Measurements from ENCODE around the gene CFAP206.

Gene CFAP206

DNA sequence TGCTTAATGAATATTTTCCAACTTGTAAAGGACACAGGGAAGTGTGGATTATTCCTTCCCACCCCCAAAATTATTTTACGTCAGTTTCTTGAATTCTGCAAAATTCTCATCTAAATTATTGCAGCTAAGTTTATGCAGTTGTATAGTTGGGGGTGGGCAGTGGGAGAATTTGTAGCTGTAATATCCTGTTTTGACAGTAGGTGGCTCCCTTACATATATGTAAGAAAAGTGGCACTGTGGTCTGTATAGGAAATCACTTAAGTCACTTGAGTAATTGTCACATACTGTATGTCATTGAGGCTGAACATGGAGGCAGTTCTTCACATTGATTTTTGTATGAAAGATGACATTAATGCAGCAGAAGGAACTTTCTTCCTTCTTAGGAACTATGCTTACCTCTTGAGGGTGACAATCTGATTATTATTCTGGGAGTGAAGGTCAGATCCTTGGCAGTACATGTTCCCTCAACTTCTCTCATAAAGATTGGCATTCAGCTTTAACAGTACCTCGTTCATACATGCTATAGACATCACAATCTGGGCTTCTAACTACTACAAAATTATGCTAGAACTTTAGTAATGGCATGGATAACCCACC is 14.6 kb upstream of the CFAP206 start:
- peaks cover 4% of the 10 kb centered on the region; the same call in 1 of the 2 replicates for H3K4me1 ChIP-seq
- H3K27me3 ChIP-seq (ENCODE audit: low read depth), result no peaks in the 10 kb centered on the region
- H3K4me3 ChIP-seq, result no peak overlapping the region
- H3K36me3 ChIP-seq (replicated peaks), result no peaks in the 10 kb centered on the region
- no peaks in the 10 kb centered on the region for H3K9me3 ChIP-seq
- peak; percentile 42 to 73 for DNase-seq (ENCODE audit: low spot score in 2 of 2)
- in situ Hi-C loops (cut with MboI; ENCODE audit: low sequenced_read_pairs), result loop anchor here (10.0 kb wide), 1 partner anchor 318 kb away; no protein-coding TSS in a partner anchor

DNA sequence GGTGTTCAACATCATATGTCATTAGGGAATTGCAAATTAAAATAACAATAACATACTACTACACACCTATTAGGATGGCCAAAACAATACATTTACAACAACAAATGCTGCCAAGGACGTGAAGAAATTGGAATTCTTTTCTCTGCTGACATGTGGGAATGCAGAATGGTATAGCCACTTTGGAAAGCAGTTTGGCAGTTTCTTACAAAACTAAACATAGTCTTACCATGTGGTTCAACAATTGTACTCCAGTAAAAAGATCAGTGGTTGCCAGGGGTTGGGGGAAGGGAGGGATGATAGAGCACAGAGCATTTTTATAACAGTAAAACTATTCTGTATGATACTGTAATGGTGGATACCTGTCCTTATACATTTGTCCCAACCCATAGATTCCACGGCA is 12.3 kb upstream of the CFAP206 start:
- no peaks in the 10 kb centered on the region for H3K9me3 ChIP-seq
- in situ Hi-C loops (cut with MboI; ENCODE audit: low sequenced_read_pairs), result loop anchor here (10.0 kb wide), 1 partner anchor 321 kb away; no protein-coding TSS in a partner anchor

DNA sequence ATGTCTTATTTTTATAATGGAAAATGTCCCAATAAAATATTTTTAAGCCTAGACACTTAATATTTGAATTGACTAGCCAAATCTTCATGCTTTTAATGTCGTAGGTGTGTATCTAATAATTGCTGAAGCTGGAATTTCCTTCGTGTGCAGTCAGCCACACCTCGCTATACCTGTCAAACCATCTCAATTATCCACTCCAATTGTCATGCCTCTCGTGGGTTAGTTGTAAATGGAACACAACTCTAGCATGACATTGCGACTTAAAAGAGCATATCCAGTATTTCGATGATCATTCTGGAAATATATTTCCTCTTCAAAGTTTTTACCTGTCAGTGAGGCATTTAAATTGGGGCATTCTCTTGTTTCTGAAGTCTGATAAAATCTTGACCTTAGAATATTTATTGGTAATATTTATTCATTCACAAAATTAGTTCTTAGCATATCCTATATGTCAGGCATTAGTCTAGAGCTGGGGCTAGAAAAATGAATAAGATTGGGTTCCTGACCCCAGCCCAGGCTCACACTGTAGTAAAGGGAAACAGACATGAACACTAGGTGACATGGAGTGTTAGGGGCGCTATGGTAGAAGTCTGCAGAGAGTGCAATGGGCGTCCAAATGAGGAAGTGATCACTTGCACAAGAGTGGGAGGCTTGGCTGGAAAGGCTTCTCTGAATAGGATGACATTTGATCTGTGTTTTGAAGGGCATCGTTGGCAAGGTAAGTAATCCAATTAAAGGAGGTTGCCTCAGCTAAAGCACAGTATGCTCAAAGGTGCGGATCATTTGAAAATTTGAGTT is 11.0 kb upstream of the CFAP206 start:
- H3K4me3 ChIP-seq, result no peak overlapping the region
- H3K9me3 ChIP-seq, result no peaks in the 10 kb centered on the region
- in situ Hi-C loops (cut with MboI; ENCODE audit: low sequenced_read_pairs), result loop anchor here (10.0 kb wide), 1 partner anchor 322 kb away; no protein-coding TSS in a partner anchor
- no peaks in the 10 kb centered on the region for H3K27me3 ChIP-seq (ENCODE audit: low read depth)
- peaks cover 4% of the 10 kb centered on the region; the same call in 1 of the 2 replicates for H3K4me1 ChIP-seq
- no peaks in the 10 kb centered on the region for H3K36me3 ChIP-seq (replicated peaks)
- DNase-seq (ENCODE audit: low spot score in 2 of 2), result no peak

More for the DNA sequence above, 12.3 kb upstream of the CFAP206 start:
- H3K27me3 ChIP-seq (ENCODE audit: low read depth), result no peaks in the 10 kb centered on the region
- no peak overlapping the region for H3K4me3 ChIP-seq
- peaks cover 4% of the 10 kb centered on the region; the same call in 1 of the 2 replicates for H3K4me1 ChIP-seq
- H3K36me3 ChIP-seq (replicated peaks), result no peaks in the 10 kb centered on the region
- no peak for DNase-seq (ENCODE audit: low spot score in 2 of 2)

DNA sequence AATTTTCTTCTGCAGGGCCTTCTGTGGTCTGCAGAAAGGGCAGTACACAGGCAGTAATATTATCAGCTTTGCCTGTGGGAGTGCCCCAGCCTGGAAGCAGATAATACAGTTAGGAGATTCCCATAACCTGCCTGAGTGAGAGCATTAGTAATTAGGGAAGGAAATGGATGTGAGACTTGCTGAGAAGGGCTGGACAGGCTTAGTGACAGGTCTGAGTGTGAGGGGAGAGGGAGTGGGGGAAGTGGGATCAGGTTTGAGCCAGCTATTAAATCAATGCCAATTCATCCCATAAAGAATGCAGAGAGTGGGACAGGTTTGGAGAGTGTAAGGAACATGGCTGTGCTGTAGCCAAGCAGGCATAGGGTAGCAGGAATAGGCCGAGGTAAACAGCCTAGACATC is 10.1 kb upstream of the CFAP206 start:
- in situ Hi-C loops (cut with MboI; ENCODE audit: low sequenced_read_pairs), result loop anchor here (10.0 kb wide), 1 partner anchor 323 kb away; no protein-coding TSS in a partner anchor
- H3K4me1 ChIP-seq, result peaks cover 4% of the 10 kb centered on the region; the same call in 1 of the 2 replicates
- H3K36me3 ChIP-seq (replicated peaks), result no peaks in the 10 kb centered on the region
- no peaks in the 10 kb centered on the region for H3K9me3 ChIP-seq
- no peak overlapping the region for H3K4me3 ChIP-seq
- DNase-seq (ENCODE audit: low spot score in 2 of 2), result no peak
- H3K27me3 ChIP-seq (ENCODE audit: low read depth), result no peaks in the 10 kb centered on the region

DNA sequence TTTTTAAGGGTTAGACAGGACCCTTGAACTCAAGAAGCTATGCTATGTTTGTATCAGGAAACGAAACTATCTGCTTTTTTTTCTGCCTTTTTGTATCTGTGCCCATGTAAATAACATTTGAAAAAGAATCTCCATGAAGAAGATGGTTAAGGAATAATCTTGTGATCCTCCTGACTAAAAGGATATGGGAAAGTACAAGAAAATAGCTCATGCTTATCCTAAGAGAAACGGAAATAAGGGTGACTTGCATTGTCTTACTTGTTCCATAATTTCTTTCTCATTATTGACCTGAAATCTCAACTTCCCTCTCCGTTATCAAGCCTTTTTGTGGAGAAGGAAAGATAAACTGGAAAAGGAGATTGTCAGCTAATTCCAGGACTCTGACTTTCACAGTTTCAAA is 5.9 kb upstream of the CFAP206 start:
- no peak overlapping the region for H3K4me3 ChIP-seq
- no peaks in the 10 kb centered on the region for H3K4me1 ChIP-seq
- H3K9me3 ChIP-seq, result no peaks in the 10 kb centered on the region
- no peaks in the 10 kb centered on the region; the same call in 1 of the 2 replicates for H3K27me3 ChIP-seq (ENCODE audit: low read depth)
- in situ Hi-C loops (cut with MboI; ENCODE audit: low sequenced_read_pairs), result no loop called here
- no peak for DNase-seq (ENCODE audit: low spot score in 2 of 2)
- no peaks in the 10 kb centered on the region for H3K36me3 ChIP-seq (replicated peaks)

DNA sequence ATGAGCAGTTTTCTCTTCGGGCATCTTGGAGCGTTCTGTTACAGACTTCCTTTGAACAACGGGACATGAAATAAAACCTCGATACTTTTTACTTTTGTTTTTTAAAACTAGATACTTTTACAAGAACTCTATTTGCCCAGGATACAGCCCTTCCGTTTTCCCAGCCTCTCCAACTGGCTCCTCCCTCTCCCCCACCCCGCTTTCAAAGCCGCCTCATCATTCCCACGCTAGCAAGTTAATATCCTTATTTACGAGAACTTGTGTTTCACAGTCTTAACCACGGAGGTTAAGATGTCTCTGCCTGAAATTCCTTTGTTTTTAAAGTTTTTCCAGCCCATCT is 241 bp upstream of the CFAP206 start:
- H3K4me1 ChIP-seq, result peaks cover 2% of the 10 kb centered on the region; the same call in 1 of the 2 replicates
- H3K4me3 ChIP-seq, result peak overlapping the region; percentile 87
- in situ Hi-C loops (cut with MboI; ENCODE audit: low sequenced_read_pairs), result no loop called here
- H3K36me3 ChIP-seq (replicated peaks), result no peaks in the 10 kb centered on the region
- no peaks in the 10 kb centered on the region for H3K9me3 ChIP-seq
- peak; percentile 49 to 70 for DNase-seq (ENCODE audit: low spot score in 2 of 2)
- peaks cover 3% of the 10 kb centered on the region; the same call in 1 of the 2 replicates for H3K27me3 ChIP-seq (ENCODE audit: low read depth)

DNA sequence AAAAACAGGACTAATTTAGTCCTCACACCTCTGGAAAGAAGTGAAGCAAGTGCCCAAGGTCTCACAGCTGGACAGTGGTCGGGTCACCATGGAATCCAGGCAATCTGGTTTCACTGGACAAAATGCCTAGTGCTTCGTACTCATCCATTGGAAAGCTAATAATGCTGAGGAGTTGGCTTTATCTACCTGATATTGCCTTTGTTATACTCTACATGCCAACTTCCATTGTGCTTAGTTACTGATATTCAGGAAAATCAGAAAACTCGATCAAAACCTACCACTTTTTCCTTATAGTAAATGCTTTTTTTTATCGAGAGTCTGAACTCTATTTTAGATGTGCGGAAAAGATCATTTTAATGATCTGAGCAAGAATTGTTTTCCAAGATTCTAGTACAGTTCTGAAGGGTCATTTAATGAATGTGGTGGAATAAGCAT is 966 bp downstream of the CFAP206 start:
- Histone ChIP-seq H3K4me3 (peak overlapping the region; percentile 87), H3K9me3 (no peaks in the 10 kb centered on the region), H3K36me3 (replicated peaks) (no peaks in the 10 kb centered on the region), H3K4me1 (peaks cover 2% of the 10 kb centered on the region; the same call in 1 of the 2 replicates), H3K27me3 (ENCODE audit: low read depth) (peaks cover 6% of the 10 kb centered on the region; the same call in 1 of the 2 replicates)
- in situ Hi-C loops (cut with MboI; ENCODE audit: low sequenced_read_pairs), result no loop called here
- no peak for DNase-seq (ENCODE audit: low spot score in 2 of 2)

DNA sequence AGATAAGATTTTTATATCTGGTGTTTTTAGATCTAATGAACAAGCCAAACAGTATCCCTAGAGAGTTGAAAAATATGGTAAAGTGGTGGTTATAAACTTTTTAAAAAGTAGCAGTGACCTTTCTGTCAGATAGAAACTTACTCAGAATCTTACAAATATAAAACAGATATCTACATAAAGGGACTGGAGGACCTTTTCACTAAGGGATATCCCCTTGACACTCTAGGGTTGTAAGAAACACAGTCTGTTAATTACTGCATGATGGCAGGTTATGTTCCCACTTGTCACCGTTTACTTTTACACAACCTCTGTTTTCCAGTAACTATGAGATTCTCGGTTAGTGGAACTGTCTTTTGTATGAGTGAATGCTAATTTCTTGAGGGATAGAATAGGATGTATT is 11.5 kb downstream of the CFAP206 start:
- no peak for DNase-seq (ENCODE audit: low spot score in 2 of 2)
- Histone ChIP-seq H3K36me3 (replicated peaks) (no peaks in the 10 kb centered on the region), H3K4me3 (no peak overlapping the region), H3K27me3 (ENCODE audit: low read depth) (peaks cover 12% of the 10 kb centered on the region), H3K4me1 (no peaks in the 10 kb centered on the region), H3K9me3 (no peaks in the 10 kb centered on the region)
- in situ Hi-C loops (cut with MboI; ENCODE audit: low sequenced_read_pairs), result no loop called here

DNA sequence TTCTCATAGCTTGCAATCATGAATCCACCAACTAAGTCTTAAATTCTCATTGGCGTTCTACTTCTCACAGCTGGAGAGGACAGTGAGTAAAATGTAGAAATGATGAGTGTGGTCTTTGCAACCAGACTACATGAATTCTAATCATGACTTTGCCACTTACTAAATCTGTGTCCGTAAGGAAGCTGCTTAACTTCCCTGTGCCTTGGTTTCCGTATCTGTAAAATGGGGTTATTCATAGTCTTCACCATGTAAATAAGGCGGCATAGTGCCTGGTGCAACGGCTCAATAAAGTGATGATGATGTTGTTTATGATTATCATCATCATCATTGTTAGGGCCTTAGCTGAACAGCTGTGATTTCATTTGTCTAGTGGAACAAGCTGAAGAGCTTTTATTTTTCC is 12.6 kb downstream of the CFAP206 start:
- Histone ChIP-seq H3K9me3 (no peaks in the 10 kb centered on the region), H3K27me3 (ENCODE audit: low read depth) (peaks cover 9% of the 10 kb centered on the region), H3K36me3 (replicated peaks) (no peaks in the 10 kb centered on the region), H3K4me3 (no peak overlapping the region), H3K4me1 (no peaks in the 10 kb centered on the region)
- in situ Hi-C loops (cut with MboI; ENCODE audit: low sequenced_read_pairs), result no loop called here
- DNase-seq (ENCODE audit: low spot score in 2 of 2), result no peak

DNA sequence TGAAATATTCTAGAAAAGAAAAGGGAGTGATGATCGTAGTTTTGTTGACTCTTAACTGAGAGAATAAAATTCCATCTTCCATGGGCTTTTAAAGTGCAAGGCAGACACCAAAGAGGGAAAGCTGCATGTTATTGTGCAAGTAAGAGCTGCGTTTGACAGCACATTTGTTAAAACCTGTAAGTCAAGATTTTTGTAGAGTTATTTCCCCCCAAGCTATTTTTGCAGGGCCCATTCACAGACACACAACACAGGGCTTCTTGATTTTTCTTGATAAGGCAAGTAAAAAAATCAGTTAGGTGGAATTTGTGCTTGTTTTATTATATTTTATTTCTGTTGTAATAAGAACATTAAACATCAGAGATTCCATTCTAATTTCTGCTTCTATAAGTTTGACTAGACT is 13.8 kb downstream of the CFAP206 start:
- H3K9me3 ChIP-seq, result no peaks in the 10 kb centered on the region
- no peaks in the 10 kb centered on the region for H3K4me1 ChIP-seq
- no peaks in the 10 kb centered on the region for H3K27me3 ChIP-seq (ENCODE audit: low read depth)
- DNase-seq (ENCODE audit: low spot score in 2 of 2), result no peak
- no peak overlapping the region for H3K4me3 ChIP-seq
- in situ Hi-C loops (cut with MboI; ENCODE audit: low sequenced_read_pairs), result no loop called here
- H3K36me3 ChIP-seq (replicated peaks), result no peaks in the 10 kb centered on the region

DNA sequence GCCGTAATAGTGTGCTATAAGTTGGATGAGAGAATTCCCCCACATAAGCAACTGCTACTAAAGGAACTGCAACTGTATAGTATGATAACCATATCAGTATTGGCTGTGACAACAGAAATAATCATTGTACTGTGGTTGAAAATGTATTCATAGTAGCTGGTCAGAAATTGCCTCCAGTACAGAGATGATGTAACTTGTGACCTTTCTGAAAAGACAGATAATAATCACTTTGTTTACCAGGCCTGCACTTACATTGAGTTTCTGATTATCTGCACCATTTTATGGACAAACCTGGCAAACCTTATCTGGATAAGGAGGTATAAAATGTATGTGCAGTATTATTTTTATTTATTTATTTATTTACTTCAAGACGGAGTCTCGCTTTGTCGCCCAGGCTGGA is 19.0 kb downstream of the CFAP206 start:
- no peak overlapping the region for H3K4me3 ChIP-seq
- DNase-seq (ENCODE audit: low spot score in 2 of 2), result no peak
- in situ Hi-C loops (cut with MboI; ENCODE audit: low sequenced_read_pairs), result no loop called here

DNA sequence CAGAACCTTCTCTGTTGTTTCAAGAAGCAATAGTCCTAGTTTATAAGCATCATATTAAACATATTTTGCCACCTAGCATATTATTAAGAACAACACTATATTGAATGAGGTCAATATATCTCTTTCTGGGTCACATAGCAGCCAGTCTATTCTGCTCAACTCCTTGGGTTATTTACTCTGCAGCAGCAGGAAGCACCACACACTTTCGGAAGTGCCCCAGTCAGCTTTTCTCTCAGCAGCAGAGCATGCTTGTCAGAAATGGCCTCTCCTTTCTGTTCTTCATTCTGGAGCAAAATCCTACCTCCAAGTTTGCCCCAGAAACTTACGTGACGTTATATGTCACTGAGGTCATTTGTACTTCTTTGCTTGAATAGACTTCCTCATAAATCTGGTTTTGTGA is 22.7 kb downstream of the CFAP206 start:
- no peaks in the 10 kb centered on the region for H3K9me3 ChIP-seq
- in situ Hi-C loops (cut with MboI; ENCODE audit: low sequenced_read_pairs), result no loop called here
- no peak for DNase-seq (ENCODE audit: low spot score in 2 of 2)
- no peak overlapping the region for H3K4me3 ChIP-seq
- H3K27me3 ChIP-seq (ENCODE audit: low read depth), result peaks cover 31% of the 10 kb centered on the region
- H3K4me1 ChIP-seq, result no peaks in the 10 kb centered on the region
- H3K36me3 ChIP-seq (replicated peaks), result no peaks in the 10 kb centered on the region

More for the DNA sequence above, 19.0 kb downstream of the CFAP206 start:
- Histone ChIP-seq H3K27me3 (ENCODE audit: low read depth) (peaks cover 18% of the 10 kb centered on the region), H3K36me3 (replicated peaks) (no peaks in the 10 kb centered on the region), H3K4me1 (no peaks in the 10 kb centered on the region), H3K9me3 (no peaks in the 10 kb centered on the region)

DNA sequence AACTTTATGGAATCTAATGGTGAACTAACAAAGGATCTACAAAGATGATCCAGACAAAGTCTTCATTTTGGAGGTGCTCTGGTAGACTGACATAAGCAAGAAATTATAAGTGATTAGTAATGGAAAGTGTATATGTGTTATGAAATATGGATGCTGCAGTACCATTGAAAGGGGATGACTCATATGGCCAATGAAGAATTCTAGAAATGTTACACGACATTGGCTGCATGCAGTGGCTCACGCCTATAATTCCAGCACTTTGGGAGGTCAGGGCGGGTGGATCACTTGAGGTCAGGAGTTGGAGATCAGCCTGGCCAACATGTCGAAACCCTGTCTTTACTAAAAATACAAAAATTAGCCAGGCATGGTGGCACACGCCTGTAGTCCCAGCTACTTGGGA is 23.5 kb downstream of the CFAP206 start:
- in situ Hi-C loops (cut with MboI; ENCODE audit: low sequenced_read_pairs), result no loop called here
- peaks cover 31% of the 10 kb centered on the region for H3K27me3 ChIP-seq (ENCODE audit: low read depth)
- DNase-seq (ENCODE audit: low spot score in 2 of 2), result no peak
- H3K4me1 ChIP-seq, result no peaks in the 10 kb centered on the region
- H3K9me3 ChIP-seq, result no peaks in the 10 kb centered on the region
- H3K36me3 ChIP-seq (replicated peaks), result no peaks in the 10 kb centered on the region
- no peak overlapping the region for H3K4me3 ChIP-seq

DNA sequence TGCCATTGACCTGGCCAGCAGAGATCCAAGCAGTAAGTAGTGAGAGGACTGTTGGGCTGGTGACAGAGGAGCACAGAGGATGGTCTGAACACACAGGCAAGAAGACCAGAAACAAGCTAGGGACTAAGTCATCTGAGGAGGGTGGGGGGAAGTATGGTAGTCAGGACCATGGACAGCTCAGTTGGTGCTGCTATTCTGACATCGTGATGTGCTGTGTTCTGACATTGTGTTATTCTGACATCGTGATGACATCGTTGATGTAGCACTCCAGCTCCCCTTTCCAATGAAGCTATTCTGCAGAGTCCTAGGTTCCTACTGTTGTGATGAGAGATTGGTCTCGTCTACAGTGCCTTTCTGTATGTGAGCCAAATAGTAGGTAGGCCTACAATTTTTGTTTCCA is 28.7 kb downstream of the CFAP206 start:
- Histone ChIP-seq H3K9me3 (no peaks in the 10 kb centered on the region), H3K4me1 (no peaks in the 10 kb centered on the region), H3K36me3 (replicated peaks) (no peaks in the 10 kb centered on the region), H3K4me3 (no peak overlapping the region), H3K27me3 (ENCODE audit: low read depth) (peaks cover 19% of the 10 kb centered on the region)
- in situ Hi-C loops (cut with MboI; ENCODE audit: low sequenced_read_pairs), result no loop called here
- peak; percentile 60 to 82 for DNase-seq (ENCODE audit: low spot score in 2 of 2)
